B cell (primary cell): ENCODE results near the gene FRMPD3. TPM values are rescaled to one million over a fixed set of nuclear protein-coding genes. Genes with fewer than 3 reads are reported as not detected.

Experiments
- ATAC-seq: fragments of 200-7000 bp; cut with Tn5 transposase; one replicate; pipeline ENCODE4 v1.10.0; 2021; ENCODE audit warnings: low read depth, mild to moderate bottlenecking, moderate number of reproducible peaks, moderate library complexity
- CTCF ChIA-PET: fragments of 350-600 bp; sonication (Branson Sonifier 250); formaldehyde crosslinking; loops from one replicate; lab custom pipeline; 2021; ENCODE audit warnings: antibody characterized with exemption, inconsistent platforms; lab: Charles Lee
- POLR2A ChIA-PET: fragments of 350-600 bp; sonication (Branson Sonifier 250); formaldehyde crosslinking; loops from one replicate; lab custom pipeline; 2021; ENCODE audit warnings: antibody characterized with exemption; lab: Charles Lee
- DNase-seq: peaks from one replicate; pipeline ENCODE4 v3.0.0; 2013
- H2AFZ ChIP-seq: 2 replicates; pipeline ENCODE4 v1.6.1; 2012; ENCODE audit warnings: mild to moderate bottlenecking, low read depth, low read length; ENCODE audit not compliant: insufficient read depth, poor library complexity, severe bottlenecking
- H3K27ac ChIP-seq, 2 donors: 1 replicate in 1 of 2; 2 replicates in 1 of 2; pipeline ENCODE4 v1.5.1; 2012 to 2013; ENCODE audit warnings: low read length in 2 of 2, mild to moderate bottlenecking in 2 of 2, moderate library complexity in 1 of 2
- H3K27me3 ChIP-seq, 4 experiments: fragments of 200-600 bp in 1 of 4; sonication (generic) in 1 of 4; replicated peaks in 1 of 4; 1 replicate in 2 of 4; 2 replicates in 2 of 4; pipeline versions ENCODE4 v1.6.1 to v1.7.0; 2013 to 2016; ENCODE audit warnings: low read length in 3 of 4, mild to moderate bottlenecking in 2 of 4, mixed read lengths in 1 of 4, moderate library complexity in 1 of 4; ENCODE audit not compliant: insufficient read depth in 4 of 4, control insufficient read depth in 3 of 4; ENCODE audit errors: control extremely low read depth in 1 of 4
- H3K36me3 ChIP-seq, 2 experiments: replicated peaks in 1 of 2; 1 replicate in 1 of 2; 2 replicates in 1 of 2; pipeline versions ENCODE4 v1.6.1 to v1.7.1; 2013; ENCODE audit warnings: low read length in 1 of 2; ENCODE audit not compliant: insufficient read depth in 2 of 2, control insufficient read depth in 1 of 2; ENCODE audit errors: control extremely low read depth in 1 of 2, extremely low read depth in 1 of 2
- H3K4me1 ChIP-seq, 2 donors: fragments of 200-600 bp in 1 of 2; sonication (generic) in 1 of 2; 1 replicate in 1 of 2; 2 replicates in 1 of 2; pipeline versions ENCODE4 v1.5.1 to v1.6.1; 2013 to 2017; ENCODE audit warnings: low read length in 2 of 2; ENCODE audit not compliant: control insufficient read depth in 2 of 2, insufficient read depth in 2 of 2
- H3K4me2 ChIP-seq: replicated peaks from 2 replicates; pipeline ENCODE3; 2012; ENCODE audit warnings: mild to moderate bottlenecking, low read depth, low read length; ENCODE audit not compliant: poor library complexity, severe bottlenecking
- H3K4me3 ChIP-seq, 5 experiments: fragments of 200-600 bp in 1 of 5; sonication (generic) in 1 of 5; 1 replicate in 3 of 5; 2 replicates in 2 of 5; pipeline versions ENCODE4 v1.5.1 to v1.7.0; 2011 to 2016; ENCODE audit warnings: low read length in 4 of 5, mild to moderate bottlenecking in 4 of 5, low read depth in 2 of 5, control low read depth in 1 of 5, moderate library complexity in 1 of 5; ENCODE audit not compliant: insufficient read depth in 1 of 5; ENCODE audit errors: control extremely low read depth in 1 of 5, extremely low read depth in 1 of 5
- H3K79me2 ChIP-seq: fragments of 200-600 bp; sonication (generic); one replicate; pipeline ENCODE4 v1.6.0; 2016; ENCODE audit warnings: low read length; ENCODE audit not compliant: control insufficient read depth, insufficient read depth
- H3K9ac ChIP-seq: fragments of 200-600 bp; sonication (generic); 2 replicates; pipeline ENCODE4 v1.6.1; 2017; ENCODE audit warnings: mild to moderate bottlenecking, low read length, moderate library complexity
- H3K9me3 ChIP-seq, 3 donors: one replicate each; pipeline versions ENCODE4 v1.6.1 to v1.7.1; 2013; ENCODE audit warnings: low read length in 2 of 3; ENCODE audit not compliant: control insufficient read depth in 2 of 3, insufficient read depth in 1 of 3; ENCODE audit errors: control extremely low read depth in 1 of 3
- H4K20me1 ChIP-seq: 2 replicates; pipeline ENCODE4 v1.6.0; 2012; ENCODE audit warnings: mild to moderate bottlenecking, low read length; ENCODE audit not compliant: insufficient read depth, control insufficient read depth, poor library complexity, severe bottlenecking
- H3K27ac Mint-ChIP-seq: one replicate; pipeline ENCODE4 v1.8.0; 2021; ENCODE audit warnings: mixed read lengths
- H3K27me3 Mint-ChIP-seq: one replicate; pipeline ENCODE4 v1.8.0; 2021; ENCODE audit warnings: mixed read lengths
- H3K4me1 Mint-ChIP-seq: one replicate; pipeline ENCODE4 v1.8.0; 2021; ENCODE audit warnings: mixed read lengths
- H3K4me3 Mint-ChIP-seq: one replicate; pipeline ENCODE4 v1.8.0; 2021; ENCODE audit warnings: mixed read lengths
- H3K9me3 Mint-ChIP-seq: one replicate; pipeline ENCODE4 v1.8.0; 2022; ENCODE audit warnings: mixed read lengths; ENCODE audit not compliant: insufficient read depth
- CTCF ChIP-seq: fragments of 200-600 bp; IDR thresholded peaks from one replicate; pipeline ENCODE4 v1.8.0; 2022; ENCODE audit warnings: antibody characterized with exemption, mild to moderate bottlenecking
- EZH2 ChIP-seq: IDR thresholded peaks from 2 replicates; pipeline ENCODE4 v1.6.1; 2012; ENCODE audit warnings: borderline replicate concordance, low read depth, mild to moderate bottlenecking, moderate library complexity, low read length; ENCODE audit not compliant: insufficient read depth, poor library complexity, severe bottlenecking
- WGBS: methylation state at CpG from one replicate; pipeline ENCODE4 v1.1.5; 2013; ENCODE audit warnings: missing lambda C conversion rate; ENCODE audit not compliant: insufficient coverage; 5-methylcytosine and 5-hydroxymethylcytosine counted together
- intact Hi-C: fragments of 100-400 bp; cut with micrococcal nuclease; formaldehyde crosslinking; loops from one replicate; pipeline ENCODE4 v1.10.0; 2022
- polyA plus RNA-seq: library from polyadenylated mRNA; depleted of rRNA; stranded (reverse); fragments of >200 nt; gene quantifications from 2 replicates; pipeline ENCODE4 v1.2.3, GENCODE V29; 2012
- total RNA-seq, 2 donors: library from RNA; stranded (reverse); fragments of 120-200 nt in 1 of 2; gene quantifications; 1 replicate in 1 of 2; 2 replicates in 1 of 2; pipeline versions ENCODE4 v1.2.3 to v1.2.4, GENCODE V29; 2013 to 2022

FRMPD3 gene
- total and polyA plus RNA-seq, 2 donors (not counting 1 experiment from before 2014, with no cell fraction given): 1.1 to 2.2 TPM

GRCh38 chrX:107420571-107420970 is 28.9 kb upstream of the FRMPD3 start:
- no peak overlapping the region for H3K4me3 Mint-ChIP-seq
- intact Hi-C loops: loop anchor here (10.0 kb wide), 1 partner anchor 526 kb away; no protein-coding TSS in a partner anchor
- WGBS: 80% methylated on average over 1 of the region's 2 CpGs

More at GRCh38 chrX:107420571-107420970, 28.9 kb upstream of the FRMPD3 start:
- H3K9ac ChIP-seq: no peak overlapping the region
- peaks cover 0 to 2% (median 0%) of the 10 kb centered on the region in 4 experiments for H3K27me3 ChIP-seq
- TF ChIP-seq EZH2: no peak
- TF ChIP-seq CTCF: no peak
- H3K79me2 ChIP-seq: no peaks in the 10 kb centered on the region
- Mint-ChIP-seq H3K27ac (no peak overlapping the region), H3K27me3 (peaks cover 8% of the 10 kb centered on the region), H3K4me1 (peaks cover 5% of the 10 kb centered on the region), H3K9me3 (no peaks in the 10 kb centered on the region)
- H2AFZ ChIP-seq: no peak overlapping the region
- no peak overlapping the region for H3K4me2 ChIP-seq
- ATAC-seq: no peak
- ChIA-PET CTCF (no interaction called here), POLR2A (no interaction called here)
- H3K36me3 ChIP-seq: no peaks in the 10 kb centered on the region
- H3K4me1 ChIP-seq: peaks cover 0 to 3% of the 10 kb centered on the region in 2 donors
- H4K20me1 ChIP-seq: no peaks in the 10 kb centered on the region
- H3K9me3 ChIP-seq: no peaks in the 10 kb centered on the region
- no peak overlapping the region for H3K4me3 ChIP-seq
- no peak overlapping the region for H3K27ac ChIP-seq
- DNase-seq: no peak
